RWPE1 (cell line): ENCODE measurements around the gene ACACB.

Experiments
- CTCF ChIA-PET: fragments of 350-600 bp; sonication (Branson Sonifier 250); formaldehyde crosslinking; extraction: SDS; loops from one replicate; lab custom pipeline; 2021; lab: Yijun Ruan, JAX
- POLR2A ChIA-PET: fragments of 400-600 bp; formaldehyde crosslinking; extraction: SDS; loops from one replicate; lab custom pipeline; 2020; ENCODE audit warnings: antibody characterized with exemption; ENCODE audit not compliant: low non-redundant PET; lab: Yijun Ruan, JAX
- DNase-seq: peaks from one replicate; pipeline ENCODE4 v3.0.0; 2012; ENCODE audit warnings: low spot score
- H3K27ac ChIP-seq: fragments of 450-650 bp; 2 replicates; pipeline ENCODE4 v1.5.1; 2017
- CTCF ChIP-seq: fragments of 450-650 bp; conservative IDR thresholded peaks from 2 replicates; pipeline ENCODE4 v1.5.1; 2017; ENCODE audit warnings: low read depth, mild to moderate bottlenecking

The ACACB gene

GRCh38 chr12:109223868-109224267 is 107.5 kb downstream of the ACACB start:
- POLR2A ChIA-PET, result no interaction called here
- DNase-seq, result no peak
- CTCF ChIA-PET, result no interaction called here
- no peak overlapping the region for H3K27ac ChIP-seq
- no peak for TF ChIP-seq CTCF

GRCh38 chr12:109228664-109229063 is 112.3 kb downstream of the ACACB start:
- TF ChIP-seq CTCF, result no peak
- no peak for DNase-seq
- no peak overlapping the region for H3K27ac ChIP-seq
- ChIA-PET CTCF (no interaction called here), POLR2A (no interaction called here)

- POLR2A ChIA-PET, result no interaction called here
- no peak for TF ChIP-seq CTCF
Measured at GRCh38 chr12:109230193-109230592, 113.8 kb downstream of the ACACB start.

GRCh38 chr12:109232731-109233130 is 116.3 kb downstream of the ACACB start:
- H3K27ac ChIP-seq, result no peak overlapping the region
- CTCF ChIA-PET, result interaction anchor here (0.7 kb wide), 1 partner anchor 17 kb away, joined by 3 read pairs; no protein-coding TSS in a partner anchor
- no peak for TF ChIP-seq CTCF
- no peak for DNase-seq
- POLR2A ChIA-PET, result no interaction called here

More at GRCh38 chr12:109230193-109230592, 113.8 kb downstream of the ACACB start:
- H3K27ac ChIP-seq, result no peak overlapping the region
- CTCF ChIA-PET, result no interaction called here
- no peak for DNase-seq

GRCh38 chr12:109234012-109234411 is 117.6 kb downstream of the ACACB start:
- CTCF ChIA-PET, result no interaction called here
- no peak overlapping the region for H3K27ac ChIP-seq
- POLR2A ChIA-PET, result no interaction called here
- TF ChIP-seq CTCF, result no peak
- no peak for DNase-seq

- ChIA-PET POLR2A (no interaction called here), CTCF (no interaction called here)
Measured at GRCh38 chr12:109236257-109236656, 119.9 kb downstream of the ACACB start.

More at GRCh38 chr12:109236257-109236656, 119.9 kb downstream of the ACACB start:
- TF ChIP-seq CTCF, result no peak
- H3K27ac ChIP-seq, result no peak overlapping the region
- DNase-seq, result no peak
